Prostate gland (tissue), 2 donors: ENCODE measurements around the gene PIGW.

Experiments used
- POLR2A ChIP-seq: fragments of 450-650 bp; IDR thresholded peaks from one replicate; pipeline ENCODE4 v1.6.1; 2016; ENCODE audit warnings: antibody characterized with exemption, mild to moderate bottlenecking
- TF ChIP-seq, protein P1 (sequence below), 4 experiments: fragments of 200-600 bp in 2 of 4; fragments of 450-650 bp in 2 of 4; sonication (generic) in 2 of 4; IDR thresholded peaks; 1 replicate in 3 of 4; 2 replicates in 1 of 4; pipeline ENCODE4 v1.5.1; 2016 to 2019; ENCODE audit warnings: antibody characterized with exemption in 4 of 4, mild to moderate bottlenecking in 2 of 4, moderate library complexity in 2 of 4

- TF ChIP-seq, protein P1, sequence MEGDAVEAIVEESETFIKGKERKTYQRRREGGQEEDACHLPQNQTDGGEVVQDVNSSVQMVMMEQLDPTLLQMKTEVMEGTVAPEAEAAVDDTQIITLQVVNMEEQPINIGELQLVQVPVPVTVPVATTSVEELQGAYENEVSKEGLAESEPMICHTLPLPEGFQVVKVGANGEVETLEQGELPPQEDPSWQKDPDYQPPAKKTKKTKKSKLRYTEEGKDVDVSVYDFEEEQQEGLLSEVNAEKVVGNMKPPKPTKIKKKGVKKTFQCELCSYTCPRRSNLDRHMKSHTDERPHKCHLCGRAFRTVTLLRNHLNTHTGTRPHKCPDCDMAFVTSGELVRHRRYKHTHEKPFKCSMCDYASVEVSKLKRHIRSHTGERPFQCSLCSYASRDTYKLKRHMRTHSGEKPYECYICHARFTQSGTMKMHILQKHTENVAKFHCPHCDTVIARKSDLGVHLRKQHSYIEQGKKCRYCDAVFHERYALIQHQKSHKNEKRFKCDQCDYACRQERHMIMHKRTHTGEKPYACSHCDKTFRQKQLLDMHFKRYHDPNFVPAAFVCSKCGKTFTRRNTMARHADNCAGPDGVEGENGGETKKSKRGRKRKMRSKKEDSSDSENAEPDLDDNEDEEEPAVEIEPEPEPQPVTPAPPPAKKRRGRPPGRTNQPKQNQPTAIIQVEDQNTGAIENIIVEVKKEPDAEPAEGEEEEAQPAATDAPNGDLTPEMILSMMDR (IDR thresholded peaks at IDR 0.05), result no peak
- no peak for TF ChIP-seq POLR2A
These were observed 32.8 kb upstream of the PIGW start for GRCh38 chr17:36501963-36502362.
